Prostate gland (tissue), 2 donors: Measurements from ENCODE around the gene SMAP2.

Experiments
- CTCF ChIP-seq, 4 experiments: fragments of 200-600 bp in 2 of 4; fragments of 450-650 bp in 2 of 4; sonication (generic) in 2 of 4; IDR thresholded peaks; 1 replicate in 3 of 4; 2 replicates in 1 of 4; pipeline ENCODE4 v1.5.1; 2016 to 2019; ENCODE audit warnings: antibody characterized with exemption in 4 of 4, mild to moderate bottlenecking in 2 of 4, moderate library complexity in 2 of 4
- POLR2AphosphoS5 ChIP-seq: sonication (generic); formaldehyde crosslinking; IDR thresholded peaks from one replicate; pipeline ENCODE4 v1.6.1; 2017; ENCODE audit warnings: antibody characterized with exemption

- TF ChIP-seq POLR2AphosphoS5 (peak; percentile 16), CTCF (IDR thresholded peaks at IDR 0.05) (no peak)
Observed at GRCh38 chr1:40383095-40383487, 9.6 kb downstream of the SMAP2 start.
